Natural killer cell (primary cell): ENCODE results near the gene TFAP2C. TPM values are rescaled to one million over a fixed set of nuclear protein-coding genes. Genes with fewer than 3 reads are reported as not detected.

ENCODE experiments used
- ATAC-seq, 3 donors: fragments of 150-1000 bp in 2 of 3; fragments of 200-7000 bp in 1 of 3; cut with Tn5 transposase; 1 replicate in 1 of 3; 2 replicates in 2 of 3; pipeline ENCODE4 v1.10.0; 2021; ENCODE audit warnings: mild to moderate bottlenecking in 2 of 3, moderate library complexity in 2 of 3
- DNase-seq, 2 donors: peaks; one replicate each; pipeline versions ENCODE4 v3.0.0 to v3.0.0-alpha.2; 2013 to 2021; ENCODE audit warnings: mixed read lengths in 1 of 2
- H3K27ac ChIP-seq: one replicate; pipeline ENCODE4 v1.5.1; 2013; ENCODE audit warnings: mild to moderate bottlenecking, low read length
- H3K27me3 ChIP-seq: one replicate; pipeline ENCODE4 v1.6.1; 2013; ENCODE audit warnings: low read length; ENCODE audit not compliant: control insufficient read depth, insufficient read depth
- H3K36me3 ChIP-seq: one replicate; pipeline ENCODE4 v1.6.1; 2013; ENCODE audit warnings: low read length; ENCODE audit not compliant: control insufficient read depth, insufficient read depth
- H3K4me1 ChIP-seq: one replicate; pipeline ENCODE4 v1.6.1; 2013; ENCODE audit warnings: low read length; ENCODE audit not compliant: control insufficient read depth, insufficient read depth
- H3K4me3 ChIP-seq: one replicate; pipeline ENCODE4 v1.5.1; 2013; ENCODE audit warnings: low read length
- H3K9me3 ChIP-seq: one replicate; pipeline ENCODE4 v1.6.1; 2013; ENCODE audit warnings: low read length; ENCODE audit not compliant: control insufficient read depth, insufficient read depth
- H3K27ac Mint-ChIP-seq, 2 donors: one replicate each; pipeline ENCODE4 v1.8.0; 2022; ENCODE audit warnings: mild to moderate bottlenecking in 2 of 2, mixed read lengths in 2 of 2, moderate library complexity in 1 of 2
- H3K27me3 Mint-ChIP-seq, 2 donors: one replicate each; pipeline ENCODE4 v1.8.0; 2022; ENCODE audit warnings: low read depth in 2 of 2, mixed read lengths in 2 of 2
- H3K36me3 Mint-ChIP-seq: one replicate; pipeline ENCODE4 v1.8.0; 2022; ENCODE audit warnings: mixed read lengths
- H3K4me1 Mint-ChIP-seq, 2 donors: one replicate each; pipeline ENCODE4 v1.8.0; 2022; ENCODE audit warnings: mixed read lengths in 2 of 2
- H3K4me3 Mint-ChIP-seq: one replicate; pipeline ENCODE4 v1.8.0; 2022; ENCODE audit warnings: mild to moderate bottlenecking, moderate library complexity, mixed read lengths
- H3K9me3 Mint-ChIP-seq, 2 donors: one replicate each; pipeline ENCODE4 v1.8.0; 2022; ENCODE audit warnings: mixed read lengths in 2 of 2
- WGBS: methylation state at CpG from one replicate; pipeline ENCODE4 v1.1.7; 2013; ENCODE audit warnings: missing lambda C conversion rate; ENCODE audit not compliant: insufficient coverage; 5-methylcytosine and 5-hydroxymethylcytosine counted together
- intact Hi-C: fragments of 100-400 bp; cut with micrococcal nuclease; formaldehyde crosslinking; loops from one replicate; pipeline ENCODE4 v1.14.2; 2022
- total RNA-seq, 4 donors: library from RNA; stranded (reverse); fragments of 120-200 nt in 1 of 4; gene quantifications; one replicate each; pipeline versions ENCODE4 v1.2.3 to v1.2.4, GENCODE V29; 2013 to 2022
- TF ChIP-seq, protein P1 (sequence below): fragments of 200-600 bp; IDR thresholded peaks from one replicate; pipeline ENCODE4 v1.8.0; 2022; ENCODE audit warnings: antibody characterized with exemption

TFAP2C gene
- total RNA-seq, 3 donors from 2014 or later (not counting 1 experiment from before 2014, with no cell fraction given): not detected

GRCh38 chr20:56634307-56634706 lies 5.2 kb downstream of the TFAP2C start:
- peaks cover 41% of the 10 kb centered on the region in 2 donors for H3K27me3 Mint-ChIP-seq
- H3K27ac Mint-ChIP-seq: no peak overlapping the region
- 90% methylated on average over 2 of the region's 2 CpGs for WGBS
- Histone ChIP-seq H3K27ac (no peak overlapping the region), H3K4me1 (peaks cover 7% of the 10 kb centered on the region), H3K27me3 (peaks cover 13% of the 10 kb centered on the region), H3K9me3 (no peaks in the 10 kb centered on the region), H3K36me3 (no peaks in the 10 kb centered on the region), H3K4me3 (no peak overlapping the region)
- ATAC-seq (no peak), DNase-seq (no peak)
- no peaks in the 10 kb centered on the region for H3K36me3 Mint-ChIP-seq
- H3K4me1 Mint-ChIP-seq: no peaks in the 10 kb centered on the region
- no peak overlapping the region for H3K4me3 Mint-ChIP-seq
- TF ChIP-seq, protein P1, sequence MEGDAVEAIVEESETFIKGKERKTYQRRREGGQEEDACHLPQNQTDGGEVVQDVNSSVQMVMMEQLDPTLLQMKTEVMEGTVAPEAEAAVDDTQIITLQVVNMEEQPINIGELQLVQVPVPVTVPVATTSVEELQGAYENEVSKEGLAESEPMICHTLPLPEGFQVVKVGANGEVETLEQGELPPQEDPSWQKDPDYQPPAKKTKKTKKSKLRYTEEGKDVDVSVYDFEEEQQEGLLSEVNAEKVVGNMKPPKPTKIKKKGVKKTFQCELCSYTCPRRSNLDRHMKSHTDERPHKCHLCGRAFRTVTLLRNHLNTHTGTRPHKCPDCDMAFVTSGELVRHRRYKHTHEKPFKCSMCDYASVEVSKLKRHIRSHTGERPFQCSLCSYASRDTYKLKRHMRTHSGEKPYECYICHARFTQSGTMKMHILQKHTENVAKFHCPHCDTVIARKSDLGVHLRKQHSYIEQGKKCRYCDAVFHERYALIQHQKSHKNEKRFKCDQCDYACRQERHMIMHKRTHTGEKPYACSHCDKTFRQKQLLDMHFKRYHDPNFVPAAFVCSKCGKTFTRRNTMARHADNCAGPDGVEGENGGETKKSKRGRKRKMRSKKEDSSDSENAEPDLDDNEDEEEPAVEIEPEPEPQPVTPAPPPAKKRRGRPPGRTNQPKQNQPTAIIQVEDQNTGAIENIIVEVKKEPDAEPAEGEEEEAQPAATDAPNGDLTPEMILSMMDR: no peak
- intact Hi-C loops: no loop called here
- no peaks in the 10 kb centered on the region for H3K9me3 Mint-ChIP-seq

DNA sequence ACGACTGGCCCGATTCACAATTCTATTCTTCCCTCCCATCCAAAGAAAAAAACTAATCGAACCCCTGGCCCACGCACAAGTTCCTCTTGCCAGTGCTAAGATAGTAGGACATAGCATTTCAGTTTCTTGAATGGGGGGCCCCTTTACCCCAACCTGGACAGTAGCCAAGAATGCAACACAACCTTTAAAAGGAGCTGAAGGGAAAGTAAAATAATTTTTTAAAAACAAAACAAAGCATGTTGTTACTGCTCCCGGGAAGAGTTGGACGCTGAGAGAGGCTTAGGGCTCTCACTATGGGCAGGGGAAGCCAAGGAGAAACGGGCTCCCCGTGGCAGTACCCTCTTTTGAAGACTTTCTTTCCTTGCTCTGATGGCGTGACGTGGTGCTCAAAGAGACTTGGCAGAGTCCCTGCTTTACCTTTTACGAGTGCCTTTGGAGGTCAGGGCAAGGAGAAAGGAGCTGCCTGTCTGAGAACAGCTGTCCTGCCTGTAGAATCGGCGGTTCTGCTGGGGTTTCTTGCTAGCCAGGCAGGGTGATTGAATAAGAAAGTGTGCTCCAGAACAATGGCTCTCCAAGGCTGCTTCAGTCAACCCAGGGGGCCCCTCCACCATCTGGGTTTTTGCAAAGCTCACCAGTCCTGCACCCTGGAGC lies 5.8 kb downstream of the TFAP2C start:
- no peak for ATAC-seq
- Mint-ChIP-seq H3K27ac (no peak overlapping the region), H3K36me3 (no peaks in the 10 kb centered on the region), H3K9me3 (no peaks in the 10 kb centered on the region), H3K4me3 (no peak overlapping the region), H3K4me1 (no peaks in the 10 kb centered on the region), H3K27me3 (peaks cover 36 to 41% of the 10 kb centered on the region in 2 donors)
- intact Hi-C loops: no loop called here
- Histone ChIP-seq H3K4me3 (no peak overlapping the region), H3K27ac (no peak overlapping the region), H3K4me1 (peaks cover 1% of the 10 kb centered on the region), H3K27me3 (peaks cover 10% of the 10 kb centered on the region), H3K9me3 (no peaks in the 10 kb centered on the region), H3K36me3 (no peaks in the 10 kb centered on the region)
- 67% methylated on average over 11 of the region's 13 CpGs for WGBS
- DNase-seq: no peak
- TF ChIP-seq, protein P1: no peak

- H3K27ac Mint-ChIP-seq: no peak overlapping the region
- no peaks in the 10 kb centered on the region for H3K36me3 Mint-ChIP-seq
- ATAC-seq (no peak), DNase-seq (no peak)
- H3K4me3 Mint-ChIP-seq: no peak overlapping the region
- no peaks in the 10 kb centered on the region for H3K36me3 ChIP-seq
- H3K4me1 ChIP-seq: no peaks in the 10 kb centered on the region
- WGBS: 65% methylated on average over 2 of the region's 3 CpGs
- peaks cover 8% of the 10 kb centered on the region for H3K27me3 ChIP-seq
- H3K4me1 Mint-ChIP-seq: no peaks in the 10 kb centered on the region
- peaks cover 31 to 39% of the 10 kb centered on the region in 2 donors for H3K27me3 Mint-ChIP-seq
- intact Hi-C loops: no loop called here
- TF ChIP-seq, protein P1: no peak
- no peaks in the 10 kb centered on the region for H3K9me3 Mint-ChIP-seq
- H3K27ac ChIP-seq: no peak overlapping the region
- no peak overlapping the region for H3K4me3 ChIP-seq
- no peaks in the 10 kb centered on the region for H3K9me3 ChIP-seq
Observed at GRCh38 chr20:56636716-56637115, 7.6 kb downstream of the TFAP2C start.

DNA sequence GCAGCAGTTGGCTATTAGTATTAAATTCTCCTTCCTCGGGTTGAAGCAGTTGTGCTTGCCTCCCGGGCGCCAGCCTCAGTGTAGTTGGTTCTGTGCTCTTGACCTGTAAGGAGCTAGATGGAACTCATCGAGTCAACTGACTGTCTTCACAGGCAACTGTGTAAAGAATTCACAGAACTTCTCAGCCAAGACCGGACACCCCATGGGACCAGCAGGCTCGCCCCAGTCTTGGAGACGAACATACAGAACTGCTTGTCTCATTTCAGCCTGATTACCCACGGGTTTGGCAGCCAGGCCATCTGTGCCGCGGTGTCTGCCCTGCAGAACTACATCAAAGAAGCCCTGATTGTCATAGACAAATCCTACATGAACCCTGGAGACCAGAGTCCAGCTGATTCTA lies 8.5 kb downstream of the TFAP2C start:
- WGBS: 89% methylated on average over 10 of the region's 10 CpGs
- H3K4me1 ChIP-seq: no peaks in the 10 kb centered on the region
- DNase-seq: no peak
- H3K4me3 ChIP-seq: no peak overlapping the region
- no peaks in the 10 kb centered on the region for H3K9me3 ChIP-seq
- no peaks in the 10 kb centered on the region for H3K36me3 ChIP-seq
- no peak overlapping the region for H3K27ac ChIP-seq
- Mint-ChIP-seq H3K27ac (no peak overlapping the region), H3K9me3 (no peaks in the 10 kb centered on the region), H3K4me3 (no peak overlapping the region), H3K27me3 (peaks cover 28 to 36% of the 10 kb centered on the region in 2 donors), H3K36me3 (no peaks in the 10 kb centered on the region), H3K4me1 (no peaks in the 10 kb centered on the region)
- no peak for ATAC-seq
- intact Hi-C loops: no loop called here
- peaks cover 6% of the 10 kb centered on the region for H3K27me3 ChIP-seq
- TF ChIP-seq, protein P1: no peak
